Activated CD4-positive, alpha-beta T cell treated with anti-CD3 and anti-CD28 coated beads, Interleukin-2, Interleukin-6, amounts not matched to agents 100 ng/mL and 50 ng/mL, durations not matched to agents 16 hours and 8 hours (primary cell): ENCODE measurements around the gene PTHLH.

Source experiments
- DNase-seq: peaks from one replicate; pipeline ENCODE4 v3.0.0-alpha.2; 2020

The PTHLH gene

GRCh38 chr12:27934276-27934675 is 38.3 kb downstream of the PTHLH start:
- DNase-seq = no peak

- DNase-seq = peak; percentile 2
Observed at GRCh38 chr12:27931390-27931789, 41.1 kb downstream of the PTHLH start.

- DNase-seq = no peak
Observed at GRCh38 chr12:27927347-27927746, 45.2 kb downstream of the PTHLH start.

- DNase-seq = no peak
Observed at GRCh38 chr12:27924350-27925135, 48.0 kb downstream of the PTHLH start.

- DNase-seq = no peak
Observed at GRCh38 chr12:27922531-27923139, 49.9 kb downstream of the PTHLH start.

GRCh38 chr12:27919671-27920235 is 52.8 kb downstream of the PTHLH start:
- no peak for DNase-seq

- no peak for DNase-seq
Observed at GRCh38 chr12:27915536-27915935, 57.0 kb downstream of the PTHLH start.

GRCh38 chr12:27915021-27915420 is 57.5 kb downstream of the PTHLH start:
- DNase-seq = no peak

GRCh38 chr12:27913999-27914614 is 58.4 kb downstream of the PTHLH start:
- DNase-seq = no peak

- DNase-seq = no peak
Observed at GRCh38 chr12:27911397-27911796, 61.1 kb downstream of the PTHLH start.
